ENCODE results near the gene MCC. TPM values are rescaled to one million over a fixed set of nuclear protein-coding genes. Genes with fewer than 3 reads are reported as not detected.

MCC gene
- total RNA-seq, 4 donors from 2014 or later: 1.2 to 133 (median 8.5) TPM

DNA sequence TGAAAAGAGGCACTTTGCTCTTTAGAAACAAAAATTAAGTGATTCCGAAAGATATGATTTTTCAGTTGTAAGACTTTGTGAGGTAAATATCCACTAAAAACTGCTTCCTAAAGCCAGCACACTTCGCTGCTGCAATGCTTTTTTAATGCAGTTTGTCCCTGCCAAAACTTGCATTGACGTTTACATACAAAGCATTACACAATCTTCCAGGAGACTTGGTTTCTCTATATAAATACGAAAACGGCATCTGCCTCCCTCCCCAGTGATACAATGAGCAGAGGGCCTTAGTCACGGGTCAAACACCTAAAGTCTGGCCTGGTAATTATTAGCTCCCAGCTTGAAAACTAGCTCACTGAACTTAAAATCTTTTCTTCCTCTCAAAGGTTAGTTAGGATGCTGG, 224.2 kb downstream of the MCC start:
- Histone ChIP-seq H3K27ac (no peak overlapping the region), H3K4me3 (no peak overlapping the region), H3K9me3 (no peaks in the 10 kb centered on the region), H3K27me3 (no peaks in the 10 kb centered on the region), H3K36me3 (no peaks in the 10 kb centered on the region), H3K4me1 (no peaks in the 10 kb centered on the region)
- no peak for DNase-seq
- no peak for TF ChIP-seq POLR2A (IDR thresholded peaks at IDR 0.05)
- TF ChIP-seq, protein P1, sequence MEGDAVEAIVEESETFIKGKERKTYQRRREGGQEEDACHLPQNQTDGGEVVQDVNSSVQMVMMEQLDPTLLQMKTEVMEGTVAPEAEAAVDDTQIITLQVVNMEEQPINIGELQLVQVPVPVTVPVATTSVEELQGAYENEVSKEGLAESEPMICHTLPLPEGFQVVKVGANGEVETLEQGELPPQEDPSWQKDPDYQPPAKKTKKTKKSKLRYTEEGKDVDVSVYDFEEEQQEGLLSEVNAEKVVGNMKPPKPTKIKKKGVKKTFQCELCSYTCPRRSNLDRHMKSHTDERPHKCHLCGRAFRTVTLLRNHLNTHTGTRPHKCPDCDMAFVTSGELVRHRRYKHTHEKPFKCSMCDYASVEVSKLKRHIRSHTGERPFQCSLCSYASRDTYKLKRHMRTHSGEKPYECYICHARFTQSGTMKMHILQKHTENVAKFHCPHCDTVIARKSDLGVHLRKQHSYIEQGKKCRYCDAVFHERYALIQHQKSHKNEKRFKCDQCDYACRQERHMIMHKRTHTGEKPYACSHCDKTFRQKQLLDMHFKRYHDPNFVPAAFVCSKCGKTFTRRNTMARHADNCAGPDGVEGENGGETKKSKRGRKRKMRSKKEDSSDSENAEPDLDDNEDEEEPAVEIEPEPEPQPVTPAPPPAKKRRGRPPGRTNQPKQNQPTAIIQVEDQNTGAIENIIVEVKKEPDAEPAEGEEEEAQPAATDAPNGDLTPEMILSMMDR (IDR thresholded peaks at IDR 0.05): no peak

GRCh38 chr5:113263545-113263944, 224.7 kb downstream of the MCC start:
- Histone ChIP-seq H3K27me3 (no peaks in the 10 kb centered on the region), H3K4me1 (no peaks in the 10 kb centered on the region), H3K27ac (no peak overlapping the region), H3K4me3 (no peak overlapping the region), H3K9me3 (no peaks in the 10 kb centered on the region), H3K36me3 (no peaks in the 10 kb centered on the region)
- no peak for DNase-seq
- no peak for TF ChIP-seq POLR2A (IDR thresholded peaks at IDR 0.05)
- TF ChIP-seq, protein P1 (IDR thresholded peaks at IDR 0.05): no peak

- no peaks in the 10 kb centered on the region for H3K27me3 ChIP-seq
- TF ChIP-seq POLR2A (IDR thresholded peaks at IDR 0.05): no peak
- TF ChIP-seq, protein P1 (IDR thresholded peaks at IDR 0.05): no peak
- H3K36me3 ChIP-seq: no peaks in the 10 kb centered on the region
- no peak overlapping the region for H3K27ac ChIP-seq
- H3K4me3 ChIP-seq: no peak overlapping the region
- DNase-seq: no peak
- no peaks in the 10 kb centered on the region for H3K9me3 ChIP-seq
- no peaks in the 10 kb centered on the region for H3K4me1 ChIP-seq
Observed at GRCh38 chr5:113262674-113263073, 225.6 kb downstream of the MCC start.

- Histone ChIP-seq H3K27ac (no peak overlapping the region), H3K4me3 (no peak overlapping the region), H3K27me3 (no peaks in the 10 kb centered on the region), H3K36me3 (no peaks in the 10 kb centered on the region), H3K9me3 (no peaks in the 10 kb centered on the region), H3K4me1 (no peaks in the 10 kb centered on the region)
- no peak for TF ChIP-seq POLR2A (IDR thresholded peaks at IDR 0.05)
- TF ChIP-seq, protein P1 (IDR thresholded peaks at IDR 0.05): no peak
- DNase-seq: no peak
Observed at GRCh38 chr5:113259034-113259433, 229.2 kb downstream of the MCC start.

- Histone ChIP-seq H3K27me3 (no peaks in the 10 kb centered on the region), H3K4me3 (no peak overlapping the region), H3K4me1 (no peaks in the 10 kb centered on the region), H3K9me3 (no peaks in the 10 kb centered on the region), H3K36me3 (no peaks in the 10 kb centered on the region), H3K27ac (no peak overlapping the region)
- TF ChIP-seq, protein P1 (IDR thresholded peaks at IDR 0.05): no peak
- TF ChIP-seq POLR2A (IDR thresholded peaks at IDR 0.05): no peak
- DNase-seq: no peak
Observed at GRCh38 chr5:113257545-113257944, 230.7 kb downstream of the MCC start.
